Muscle layer of duodenum (tissue), 2 donors: Measurements from ENCODE around the gene CT45A1.
"Not testable (repeated sequence)": the region's sequence is repeated elsewhere in the genome, so short reads cannot be mapped to it uniquely, and the experiment has no call there.

Experiments
- H3K27ac ChIP-seq: one replicate; pipeline ENCODE4 v1.7.0; 2013; ENCODE audit warnings: mild to moderate bottlenecking, low read length
- H3K27me3 ChIP-seq: one replicate; pipeline ENCODE4 v1.7.0; 2013; ENCODE audit warnings: low read depth, mild to moderate bottlenecking, control low read depth, low read length
- H3K36me3 ChIP-seq, 2 donors: one replicate each; pipeline ENCODE4 v1.7.0; 2013; ENCODE audit warnings: low read length in 2 of 2, control low read depth in 1 of 2, mild to moderate bottlenecking in 1 of 2; ENCODE audit not compliant: insufficient read depth in 2 of 2, control insufficient read depth in 1 of 2
- H3K4me1 ChIP-seq, 2 donors: one replicate each; pipeline ENCODE4 v1.7.0; 2013; ENCODE audit warnings: low read length in 2 of 2, mild to moderate bottlenecking in 2 of 2, control low read depth in 1 of 2, moderate library complexity in 1 of 2; ENCODE audit not compliant: insufficient read depth in 2 of 2, control insufficient read depth in 1 of 2
- H3K4me3 ChIP-seq, 2 donors: one replicate each; pipeline ENCODE4 v1.7.0; 2013; ENCODE audit warnings: low read length in 2 of 2, low read depth in 1 of 2, mild to moderate bottlenecking in 1 of 2
- H3K9me3 ChIP-seq, 2 donors: one replicate each; pipeline ENCODE4 v1.7.0; 2013; ENCODE audit warnings: low read length in 2 of 2, control low read depth in 1 of 2, mild to moderate bottlenecking in 1 of 2; ENCODE audit not compliant: control insufficient read depth in 1 of 2
- donor health status: healthy.

CT45A1 gene

DNA sequence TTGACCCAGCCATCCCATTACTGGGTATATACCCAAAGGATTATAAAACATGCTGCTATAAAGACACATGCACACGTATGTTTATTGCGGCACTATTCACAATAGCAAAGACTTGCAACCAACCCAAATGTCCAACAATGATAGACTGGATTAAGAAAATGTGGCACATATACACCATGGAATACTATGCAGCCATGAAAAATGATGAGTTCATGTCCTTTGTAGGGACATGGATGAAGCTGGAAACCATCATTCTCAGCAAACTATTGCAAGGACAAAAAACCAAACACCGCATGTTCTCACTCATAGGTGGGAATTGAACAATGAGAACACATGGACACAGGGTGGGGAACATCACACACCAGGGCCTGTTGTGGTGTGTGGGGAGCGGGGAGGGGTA, 31.3 kb downstream of the CT45A1 start:
- not testable (repeated sequence) for H3K36me3 ChIP-seq, H3K4me1 ChIP-seq, H3K9me3 ChIP-seq, H3K27me3 ChIP-seq, H3K4me3 ChIP-seq, H3K27ac ChIP-seq

DNA sequence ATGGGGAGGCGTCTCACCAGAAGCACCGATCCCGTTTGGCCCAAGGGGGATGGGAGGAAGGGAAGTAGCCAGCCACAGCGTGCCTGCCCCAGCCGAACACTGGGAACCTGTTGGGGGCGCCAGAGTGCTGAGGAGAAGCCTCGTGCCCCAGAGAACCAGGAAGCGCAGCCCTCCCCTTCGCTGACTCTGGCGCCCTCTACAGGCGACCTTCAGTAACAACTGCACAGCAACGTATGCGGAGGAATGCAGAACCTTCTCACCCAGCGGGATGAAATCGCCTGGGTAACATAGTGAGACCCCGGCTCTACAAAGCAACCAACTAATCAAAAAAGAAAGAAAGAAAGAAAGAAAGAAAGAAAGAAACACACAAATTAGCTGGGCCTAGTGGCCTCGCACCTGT, 54.7 kb downstream of the CT45A1 start, which contains the start of gene CT45A3:
CT45A3 (minus strand) TSS at position 101 of the 400 bp plus-strand sequence. CDS start 3,747 bp downstream, outside the sequence.
- H3K27me3 ChIP-seq, H3K36me3 ChIP-seq, H3K9me3 ChIP-seq, H3K4me1 ChIP-seq, H3K4me3 ChIP-seq, H3K27ac ChIP-seq: not testable (repeated sequence)
